OCI-LY3 (cell line): Measurements from ENCODE around the gene FCN1.

Source experiments
- EZH2phosphoT487 ChIP-seq: fragments of 200-600 bp; shearing (Covaris generic); IDR thresholded peaks from 2 replicates; pipeline ENCODE4 v1.6.1; 2018; ENCODE audit warnings: antibody characterized with exemption, mixed run types, low read depth
- TF ChIP-seq, protein P1 (sequence below): fragments of 200-600, 300-600 bp; sonication (generic); IDR thresholded peaks from 2 replicates; pipeline ENCODE4 v1.5.1; 2014; ENCODE audit warnings: antibody characterized with exemption, low read length, low read depth

DNA sequence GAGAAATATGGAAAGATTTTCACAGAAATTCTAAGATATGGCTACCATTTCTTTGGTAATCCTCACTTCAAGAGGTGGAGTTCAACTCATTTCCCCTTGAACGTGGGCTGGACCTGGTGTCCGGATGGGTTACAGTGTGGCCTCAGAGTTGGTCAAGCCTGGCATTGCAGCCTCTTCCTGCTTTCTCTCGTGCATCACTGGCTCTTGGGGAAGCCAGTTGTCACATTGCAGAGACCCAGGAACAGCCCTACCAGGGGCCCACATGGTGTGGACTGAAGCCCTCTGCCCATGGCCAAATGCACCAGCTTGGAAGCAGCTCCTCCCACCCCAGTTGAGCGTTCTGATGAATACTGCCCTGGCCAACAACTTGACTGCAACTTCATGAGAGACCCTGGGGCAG, 47.7 kb upstream of the FCN1 start:
- TF ChIP-seq, protein P1, sequence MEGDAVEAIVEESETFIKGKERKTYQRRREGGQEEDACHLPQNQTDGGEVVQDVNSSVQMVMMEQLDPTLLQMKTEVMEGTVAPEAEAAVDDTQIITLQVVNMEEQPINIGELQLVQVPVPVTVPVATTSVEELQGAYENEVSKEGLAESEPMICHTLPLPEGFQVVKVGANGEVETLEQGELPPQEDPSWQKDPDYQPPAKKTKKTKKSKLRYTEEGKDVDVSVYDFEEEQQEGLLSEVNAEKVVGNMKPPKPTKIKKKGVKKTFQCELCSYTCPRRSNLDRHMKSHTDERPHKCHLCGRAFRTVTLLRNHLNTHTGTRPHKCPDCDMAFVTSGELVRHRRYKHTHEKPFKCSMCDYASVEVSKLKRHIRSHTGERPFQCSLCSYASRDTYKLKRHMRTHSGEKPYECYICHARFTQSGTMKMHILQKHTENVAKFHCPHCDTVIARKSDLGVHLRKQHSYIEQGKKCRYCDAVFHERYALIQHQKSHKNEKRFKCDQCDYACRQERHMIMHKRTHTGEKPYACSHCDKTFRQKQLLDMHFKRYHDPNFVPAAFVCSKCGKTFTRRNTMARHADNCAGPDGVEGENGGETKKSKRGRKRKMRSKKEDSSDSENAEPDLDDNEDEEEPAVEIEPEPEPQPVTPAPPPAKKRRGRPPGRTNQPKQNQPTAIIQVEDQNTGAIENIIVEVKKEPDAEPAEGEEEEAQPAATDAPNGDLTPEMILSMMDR: no peak
- no peak for TF ChIP-seq EZH2phosphoT487
